OCI-LY3 (cell line): Measurements from ENCODE around the gene RLF.

Source experiments
- H2AFZ ChIP-seq: fragments of 200-600, 300-600 bp; shearing (Covaris generic); 2 replicates; pipeline ENCODE4 v1.6.0; 2014; ENCODE audit warnings: antibody characterized with exemption, low read depth, low read length
- H3K27ac ChIP-seq: fragments of 200-600, 300-600 bp; sonication (generic); 2 replicates; pipeline ENCODE4 v1.5.1; 2014; ENCODE audit warnings: mild to moderate bottlenecking, low read length, moderate library complexity, mixed read lengths
- H3K27me3 ChIP-seq: fragments of 200-600, 300-600 bp; sonication (generic); 2 replicates; pipeline ENCODE4 v1.6.1; 2014; ENCODE audit warnings: low read depth, low read length, mixed read lengths
- H3K36me3 ChIP-seq: fragments of 200-600, 300-600 bp; sonication (generic); replicated peaks from 2 replicates; pipeline ENCODE3; 2014; ENCODE audit warnings: low read depth, low read length, mixed read lengths
- H3K4me1 ChIP-seq: fragments of 300-600, 200-600 bp; sonication (generic); 2 replicates; pipeline ENCODE4 v1.6.1; 2014; ENCODE audit warnings: low read length, mixed read lengths
- H3K4me2 ChIP-seq: fragments of 200-600, 300-600 bp; sonication (generic); 2 replicates; pipeline ENCODE4 v1.6.1; 2014; ENCODE audit warnings: low read length, mixed read lengths
- H3K4me3 ChIP-seq: fragments of 300-600, 200-600 bp; sonication (generic); 2 replicates; pipeline ENCODE4 v1.5.1; 2014; ENCODE audit warnings: antibody characterized with exemption, mild to moderate bottlenecking, low read length, moderate library complexity
- H3K79me2 ChIP-seq: fragments of 300-600, 200-600 bp; shearing (Covaris generic); 2 replicates; pipeline ENCODE4 v1.6.1; 2014; ENCODE audit warnings: mild to moderate bottlenecking, low read length, mixed read lengths
- H3K9ac ChIP-seq: fragments of 300-600, 200-600 bp; shearing (Covaris generic); 2 replicates; pipeline ENCODE4 v1.6.0; 2014; ENCODE audit warnings: mild to moderate bottlenecking, low read length, moderate library complexity
- H3K9me3 ChIP-seq: fragments of 200-600, 300-600 bp; shearing (Covaris generic); 2 replicates; pipeline ENCODE4 v1.6.1; 2014; ENCODE audit warnings: low read length, mixed read lengths; ENCODE audit not compliant: insufficient read depth
- H4K20me1 ChIP-seq: fragments of 200-600, 300-600 bp; sonication (generic); 2 replicates; pipeline ENCODE4 v1.6.1; 2016; ENCODE audit warnings: low read length, mixed read lengths; ENCODE audit not compliant: insufficient read depth
- EZH2phosphoT487 ChIP-seq: fragments of 200-600 bp; shearing (Covaris generic); IDR thresholded peaks from 2 replicates; pipeline ENCODE4 v1.6.1; 2018; ENCODE audit warnings: antibody characterized with exemption, mixed run types, low read depth
- TF ChIP-seq, protein P1 (sequence below): fragments of 200-600, 300-600 bp; sonication (generic); IDR thresholded peaks from 2 replicates; pipeline ENCODE4 v1.5.1; 2014; ENCODE audit warnings: antibody characterized with exemption, low read length, low read depth

The RLF gene

DNA sequence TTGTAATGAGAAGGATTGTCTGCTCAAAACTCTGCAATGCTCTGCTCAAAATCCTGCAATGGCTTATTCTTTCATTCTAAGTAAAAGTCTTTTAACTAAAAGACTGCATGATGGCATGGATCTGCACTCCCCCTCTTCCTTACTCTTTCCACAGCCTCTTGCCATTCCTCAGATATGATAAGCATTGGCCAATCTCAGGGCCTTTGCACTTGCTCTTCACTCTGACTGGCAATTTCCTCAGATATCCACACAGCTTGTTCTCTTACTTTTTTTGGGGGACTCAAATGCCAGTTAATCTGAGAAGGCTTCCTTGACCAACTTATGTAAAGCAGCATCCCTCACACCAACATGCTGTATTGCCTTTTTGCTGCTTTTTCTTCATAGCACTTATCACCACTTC is 94.0 kb downstream of the RLF start:
- TF ChIP-seq, protein P1, sequence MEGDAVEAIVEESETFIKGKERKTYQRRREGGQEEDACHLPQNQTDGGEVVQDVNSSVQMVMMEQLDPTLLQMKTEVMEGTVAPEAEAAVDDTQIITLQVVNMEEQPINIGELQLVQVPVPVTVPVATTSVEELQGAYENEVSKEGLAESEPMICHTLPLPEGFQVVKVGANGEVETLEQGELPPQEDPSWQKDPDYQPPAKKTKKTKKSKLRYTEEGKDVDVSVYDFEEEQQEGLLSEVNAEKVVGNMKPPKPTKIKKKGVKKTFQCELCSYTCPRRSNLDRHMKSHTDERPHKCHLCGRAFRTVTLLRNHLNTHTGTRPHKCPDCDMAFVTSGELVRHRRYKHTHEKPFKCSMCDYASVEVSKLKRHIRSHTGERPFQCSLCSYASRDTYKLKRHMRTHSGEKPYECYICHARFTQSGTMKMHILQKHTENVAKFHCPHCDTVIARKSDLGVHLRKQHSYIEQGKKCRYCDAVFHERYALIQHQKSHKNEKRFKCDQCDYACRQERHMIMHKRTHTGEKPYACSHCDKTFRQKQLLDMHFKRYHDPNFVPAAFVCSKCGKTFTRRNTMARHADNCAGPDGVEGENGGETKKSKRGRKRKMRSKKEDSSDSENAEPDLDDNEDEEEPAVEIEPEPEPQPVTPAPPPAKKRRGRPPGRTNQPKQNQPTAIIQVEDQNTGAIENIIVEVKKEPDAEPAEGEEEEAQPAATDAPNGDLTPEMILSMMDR = no peak
- TF ChIP-seq EZH2phosphoT487 = no peak
- peaks cover 5% of the 10 kb centered on the region for H3K4me1 ChIP-seq

GRCh38 chr1:40256401-40257084 is 95.4 kb downstream of the RLF start:
- no peaks in the 10 kb centered on the region for H3K27me3 ChIP-seq
- H3K4me1 ChIP-seq = peaks cover 5% of the 10 kb centered on the region
- H3K27ac ChIP-seq = 0 out of 2 replicates have a peak overlapping the region, but pooled peaks have one; percentile 91
- peak overlapping the region; percentile 79 for H3K4me2 ChIP-seq
- H3K4me3 ChIP-seq = peak overlapping the region; percentile 100
- H3K9ac ChIP-seq = peak overlapping the region; percentile 95
- H3K36me3 ChIP-seq = peaks cover 10% of the 10 kb centered on the region
- TF ChIP-seq EZH2phosphoT487 = no peak
- TF ChIP-seq, protein P1 = no peak
- no peak overlapping the region for H2AFZ ChIP-seq
- no peaks in the 10 kb centered on the region for H3K9me3 ChIP-seq
- H4K20me1 ChIP-seq = no peaks in the 10 kb centered on the region
- peaks cover 41% of the 10 kb centered on the region for H3K79me2 ChIP-seq

More for the DNA sequence above, 94.0 kb downstream of the RLF start:
- H3K27me3 ChIP-seq = no peaks in the 10 kb centered on the region
- H4K20me1 ChIP-seq = no peaks in the 10 kb centered on the region
- no peak overlapping the region for H3K27ac ChIP-seq
- peaks cover 38% of the 10 kb centered on the region for H3K79me2 ChIP-seq
- no peak overlapping the region for H2AFZ ChIP-seq
- peaks cover under 1% of the 10 kb centered on the region for H3K36me3 ChIP-seq
- no peak overlapping the region for H3K4me3 ChIP-seq
- H3K9ac ChIP-seq = no peak overlapping the region
- H3K9me3 ChIP-seq = no peaks in the 10 kb centered on the region
- H3K4me2 ChIP-seq = no peak overlapping the region

- H3K4me3 ChIP-seq = peak overlapping the region; percentile 100
- no peaks in the 10 kb centered on the region for H3K27me3 ChIP-seq
- peak overlapping the region; percentile 79 for H3K4me2 ChIP-seq
- H2AFZ ChIP-seq = peak overlapping the region; percentile 97
- H4K20me1 ChIP-seq = no peaks in the 10 kb centered on the region
- TF ChIP-seq, protein P1 = no peak
- no peak for TF ChIP-seq EZH2phosphoT487
- H3K27ac ChIP-seq = peak overlapping the region; percentile 91
- peaks cover 41% of the 10 kb centered on the region for H3K79me2 ChIP-seq
- H3K4me1 ChIP-seq = peaks cover 5% of the 10 kb centered on the region
- peak overlapping the region; percentile 95 for H3K9ac ChIP-seq
- peaks cover 10% of the 10 kb centered on the region for H3K36me3 ChIP-seq
- H3K9me3 ChIP-seq = no peaks in the 10 kb centered on the region
These were observed 96.1 kb downstream of the RLF start for GRCh38 chr1:40257313-40257687.

DNA sequence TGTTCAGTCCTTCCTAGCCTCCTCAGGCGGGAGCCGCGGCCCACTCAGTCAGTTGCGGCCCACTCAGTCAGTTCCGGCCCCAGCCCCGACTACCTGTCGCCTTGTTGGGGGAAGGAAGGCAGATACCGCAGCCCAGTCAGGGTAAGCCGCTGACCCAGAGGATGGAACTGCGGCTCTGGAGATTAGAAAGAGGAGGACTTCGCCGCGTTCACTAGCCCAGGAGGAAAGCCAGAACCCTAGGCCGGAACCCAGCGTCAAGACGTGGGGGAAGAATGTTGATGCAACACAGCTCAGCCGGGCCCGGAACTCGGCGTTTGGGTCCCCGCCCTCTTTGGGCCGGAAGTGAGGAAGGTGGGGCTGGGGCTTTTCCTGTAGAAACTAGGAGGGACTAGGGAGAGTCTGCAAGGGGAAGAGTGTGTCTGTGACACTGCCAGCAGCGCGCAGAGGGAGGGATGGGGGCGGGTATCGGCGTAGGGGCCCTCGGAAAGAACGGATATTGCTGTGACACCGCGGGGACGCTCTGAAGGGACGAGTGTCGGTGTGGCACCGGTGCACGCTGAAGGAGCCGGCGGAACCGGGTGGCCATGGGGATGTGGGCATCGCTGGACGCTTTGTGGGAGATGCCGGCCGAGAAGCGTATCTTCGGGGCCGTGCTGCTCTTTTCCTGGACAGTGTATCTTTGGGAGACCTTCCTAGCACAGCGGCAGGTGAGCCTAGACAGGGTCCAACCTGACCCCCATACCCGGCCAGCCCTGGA is 96.7 kb downstream of the RLF start, which contains the start of gene ZMPSTE24:
ZMPSTE24 (plus strand) TSS at position 549 of the 757 bp plus-strand sequence; CDS start at position 585, 36 bp downstream.
- H3K9me3 ChIP-seq = no peaks in the 10 kb centered on the region
- peaks cover 5% of the 10 kb centered on the region for H3K4me1 ChIP-seq
- H2AFZ ChIP-seq = peak within 1 kb of the TSS; percentile 97
- H3K4me3 ChIP-seq = peak within 1 kb of the TSS; percentile 100
- H3K4me2 ChIP-seq = peak within 1 kb of the TSS; percentile 83
- H3K27ac ChIP-seq = peak within 1 kb of the TSS; percentile 91
- TF ChIP-seq, protein P1 = no peak
- TF ChIP-seq EZH2phosphoT487 = no peak
- H4K20me1 ChIP-seq = no peaks in the 10 kb centered on the region
- no peaks in the 10 kb centered on the region for H3K27me3 ChIP-seq
- H3K36me3 ChIP-seq = peaks cover 14% of the 10 kb centered on the region
- H3K79me2 ChIP-seq = peaks cover 41% of the 10 kb centered on the region
- H3K9ac ChIP-seq = peak within 1 kb of the TSS; percentile 95
